GM12872 (cell line): Measurements from ENCODE around the gene CEBPE.

ENCODE experiments used
- TF ChIP-seq, protein P1 (sequence below): IDR thresholded peaks from 3 replicates; pipeline ENCODE4 v1.5.1; 2011; ENCODE audit warnings: low read depth, mild to moderate bottlenecking, low read length, moderate library complexity; ENCODE audit not compliant: insufficient read depth

Gene CEBPE

DNA sequence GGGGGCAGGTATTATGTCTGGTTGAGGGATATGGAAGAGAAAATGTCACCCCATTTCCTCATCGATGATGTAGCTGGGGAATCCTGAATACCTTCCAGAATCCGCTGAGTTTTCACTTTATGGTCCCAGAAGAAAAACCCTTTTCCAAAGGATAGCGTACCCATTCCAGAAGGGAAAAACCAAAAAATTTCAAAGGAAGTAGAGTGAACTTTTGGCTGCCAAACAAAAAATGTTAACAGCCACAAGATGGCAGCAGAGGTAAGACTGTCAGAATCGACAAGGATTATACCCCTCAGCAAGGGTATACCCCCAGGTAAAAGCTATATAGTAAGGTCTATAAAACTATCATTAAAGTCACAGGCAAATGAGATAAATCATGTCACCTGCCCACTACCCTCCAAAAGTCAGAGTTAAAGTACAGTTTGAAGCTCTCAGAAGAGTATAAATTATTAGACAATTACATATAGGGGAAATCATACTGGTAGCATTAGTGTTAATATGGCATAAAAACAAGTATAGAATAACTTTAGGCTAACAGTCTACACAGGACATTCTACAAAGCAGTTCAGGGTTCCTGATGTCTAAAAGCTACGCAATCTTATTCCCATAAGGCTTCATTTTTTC, 42.2 kb downstream of the CEBPE start:
- TF ChIP-seq, protein P1, sequence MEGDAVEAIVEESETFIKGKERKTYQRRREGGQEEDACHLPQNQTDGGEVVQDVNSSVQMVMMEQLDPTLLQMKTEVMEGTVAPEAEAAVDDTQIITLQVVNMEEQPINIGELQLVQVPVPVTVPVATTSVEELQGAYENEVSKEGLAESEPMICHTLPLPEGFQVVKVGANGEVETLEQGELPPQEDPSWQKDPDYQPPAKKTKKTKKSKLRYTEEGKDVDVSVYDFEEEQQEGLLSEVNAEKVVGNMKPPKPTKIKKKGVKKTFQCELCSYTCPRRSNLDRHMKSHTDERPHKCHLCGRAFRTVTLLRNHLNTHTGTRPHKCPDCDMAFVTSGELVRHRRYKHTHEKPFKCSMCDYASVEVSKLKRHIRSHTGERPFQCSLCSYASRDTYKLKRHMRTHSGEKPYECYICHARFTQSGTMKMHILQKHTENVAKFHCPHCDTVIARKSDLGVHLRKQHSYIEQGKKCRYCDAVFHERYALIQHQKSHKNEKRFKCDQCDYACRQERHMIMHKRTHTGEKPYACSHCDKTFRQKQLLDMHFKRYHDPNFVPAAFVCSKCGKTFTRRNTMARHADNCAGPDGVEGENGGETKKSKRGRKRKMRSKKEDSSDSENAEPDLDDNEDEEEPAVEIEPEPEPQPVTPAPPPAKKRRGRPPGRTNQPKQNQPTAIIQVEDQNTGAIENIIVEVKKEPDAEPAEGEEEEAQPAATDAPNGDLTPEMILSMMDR = peak; percentile 63

DNA sequence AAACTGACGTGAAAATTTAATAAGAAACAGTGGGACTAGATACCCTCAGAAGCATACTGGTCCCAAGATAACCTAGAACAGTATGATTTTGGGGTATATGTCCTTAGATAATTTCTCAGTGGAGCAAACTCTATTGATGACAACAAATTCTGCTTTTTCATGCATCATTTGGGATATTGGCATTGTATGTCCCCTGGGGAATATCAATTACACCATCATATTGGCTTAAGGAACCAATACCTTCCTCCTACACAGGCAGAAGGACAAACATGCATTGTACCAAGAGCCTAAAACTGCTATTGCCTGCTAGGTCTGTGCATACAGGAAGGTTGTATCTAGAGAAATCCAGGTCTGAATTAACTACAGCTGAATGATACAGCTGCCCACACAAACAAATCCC, 44.1 kb downstream of the CEBPE start:
- TF ChIP-seq, protein P1 = no peak

DNA sequence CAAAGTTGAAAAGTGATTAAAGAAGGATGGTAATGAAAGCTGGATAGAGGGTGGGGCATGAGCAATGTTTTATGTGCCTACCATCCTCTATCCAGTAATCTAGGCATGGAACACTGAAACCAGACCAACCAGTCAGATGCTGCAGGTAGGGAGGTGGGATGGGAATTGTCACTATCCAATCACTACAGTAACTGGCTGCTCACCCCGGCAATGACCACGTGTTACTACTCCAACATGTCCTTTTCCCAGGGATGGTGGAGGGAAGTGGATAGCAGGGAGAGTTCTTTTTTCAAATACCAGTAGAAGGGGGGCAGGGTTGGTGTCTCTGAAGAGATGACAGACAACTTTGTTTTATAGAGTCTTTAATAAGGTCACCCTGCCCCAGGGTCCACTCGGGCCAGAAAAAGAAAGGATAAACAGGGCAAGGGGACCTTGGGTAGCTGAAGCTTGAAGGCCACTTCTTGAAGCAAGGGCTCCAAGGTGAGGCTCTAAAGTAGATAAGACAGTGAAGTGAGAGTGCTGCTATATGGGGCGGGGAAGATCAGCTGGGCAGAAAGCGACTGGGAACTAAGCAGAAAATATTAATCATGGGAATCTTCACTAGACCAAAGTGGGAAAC, 47.0 kb downstream of the CEBPE start:
- TF ChIP-seq, protein P1 = no peak

DNA sequence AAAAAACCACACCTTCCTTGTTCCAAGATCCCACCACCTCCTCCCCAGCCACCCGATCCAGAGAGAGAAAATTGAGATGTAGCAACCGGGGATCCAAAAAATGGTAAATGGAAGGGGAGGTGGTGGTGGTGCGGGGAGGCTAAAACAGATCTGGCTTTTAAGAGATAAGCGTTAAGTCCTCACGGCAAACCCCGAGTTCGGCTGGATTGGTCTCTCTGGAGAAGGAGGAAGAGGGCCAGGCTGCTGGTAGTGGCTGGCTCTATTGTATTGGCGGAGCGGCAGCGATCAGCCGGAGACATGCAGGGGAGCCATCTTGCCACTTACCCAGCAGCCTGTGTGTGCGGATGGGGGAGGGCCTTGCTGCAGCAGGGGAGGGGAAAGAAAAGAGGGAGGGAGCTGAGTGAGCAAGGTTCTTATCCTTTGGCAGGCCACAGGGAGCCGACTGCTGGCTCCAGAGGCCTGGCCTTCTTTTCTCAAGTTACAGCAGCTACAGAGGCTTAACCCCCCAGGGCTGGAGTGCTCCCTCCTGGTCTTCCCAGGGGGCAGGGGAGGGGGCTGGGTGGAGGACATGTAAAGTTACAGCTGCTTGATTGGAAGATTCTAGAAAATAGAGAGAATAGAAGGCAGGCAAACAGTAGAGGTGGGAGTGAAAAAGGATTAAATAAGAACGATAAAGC, 47.7 kb downstream of the CEBPE start:
- TF ChIP-seq, protein P1 = no peak

DNA sequence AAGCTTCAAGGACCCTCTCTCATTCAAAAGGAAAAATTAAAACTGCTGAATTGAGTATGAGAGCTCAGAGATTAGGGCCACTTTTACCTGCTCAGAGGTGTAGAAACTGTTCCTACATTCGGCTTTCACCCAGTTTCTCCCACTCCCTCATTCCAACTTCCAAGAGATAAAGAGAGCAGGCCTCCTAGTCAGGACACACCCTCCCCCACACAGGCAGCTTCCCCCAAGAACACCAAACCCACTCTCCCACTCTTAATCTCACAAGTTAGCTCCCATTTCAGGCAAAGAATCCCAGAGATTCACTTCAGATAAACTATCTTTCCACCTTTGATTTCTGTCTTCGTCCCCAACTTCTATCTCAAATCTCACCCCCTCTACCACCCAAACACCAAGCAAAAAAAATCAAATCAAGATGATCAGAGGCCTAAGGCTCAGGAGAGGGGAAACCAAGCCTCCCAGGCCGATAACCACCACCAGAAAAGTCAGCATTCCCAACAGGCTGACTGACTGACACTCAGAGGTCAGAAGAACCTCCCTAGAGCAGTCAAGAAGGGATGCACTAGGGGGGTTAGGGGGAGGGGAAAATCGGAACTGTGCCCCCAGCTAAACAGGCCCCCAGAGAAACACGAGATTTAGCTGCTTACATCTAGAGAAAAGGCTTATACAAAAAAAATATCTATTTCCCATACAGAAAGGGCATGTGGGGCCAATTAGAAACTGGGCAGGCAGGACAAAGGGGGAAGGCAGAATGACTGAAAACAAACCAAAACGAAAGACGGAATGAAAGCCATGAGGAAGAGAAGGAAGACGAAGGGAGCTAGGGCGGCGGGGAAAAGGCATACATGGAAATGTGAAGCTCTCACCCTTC, 48.6 kb downstream of the CEBPE start:
- TF ChIP-seq, protein P1 = no peak

DNA sequence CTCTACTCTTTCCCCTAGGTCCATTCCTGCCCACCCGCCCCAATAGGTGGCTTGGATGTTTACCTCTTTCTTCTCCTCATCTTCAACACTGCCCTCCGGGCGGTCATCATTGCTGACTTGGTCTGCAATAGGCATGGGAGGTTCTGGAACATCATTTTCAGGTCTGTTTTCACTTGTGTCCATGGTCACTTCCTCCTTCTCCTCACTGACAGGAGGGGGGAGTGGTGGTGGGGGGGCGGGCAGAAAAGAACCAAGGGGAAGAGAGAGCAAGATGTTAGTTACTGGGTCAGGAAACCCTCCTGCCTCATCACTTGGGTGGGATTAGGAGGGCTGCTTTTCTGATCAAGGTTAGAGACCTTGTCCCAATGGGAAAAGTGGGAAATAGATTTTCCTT, 49.6 kb downstream of the CEBPE start:
- TF ChIP-seq, protein P1 = no peak
